HG03469 (cell line): ENCODE data around the gene BUD23.
"Not testable (repeated sequence)": the region's sequence is repeated elsewhere in the genome, so short reads cannot be mapped to it uniquely, and the experiment has no call there.

Experiments used
- ATAC-seq: cut with Tn5 transposase; IDR thresholded peaks from one replicate; pipeline ENCODE4 v1.9.1; 2021; ENCODE audit warnings: mild to moderate bottlenecking, moderate library complexity, moderate number of reproducible peaks; ENCODE audit not compliant: unreplicated experiment

Gene BUD23

DNA sequence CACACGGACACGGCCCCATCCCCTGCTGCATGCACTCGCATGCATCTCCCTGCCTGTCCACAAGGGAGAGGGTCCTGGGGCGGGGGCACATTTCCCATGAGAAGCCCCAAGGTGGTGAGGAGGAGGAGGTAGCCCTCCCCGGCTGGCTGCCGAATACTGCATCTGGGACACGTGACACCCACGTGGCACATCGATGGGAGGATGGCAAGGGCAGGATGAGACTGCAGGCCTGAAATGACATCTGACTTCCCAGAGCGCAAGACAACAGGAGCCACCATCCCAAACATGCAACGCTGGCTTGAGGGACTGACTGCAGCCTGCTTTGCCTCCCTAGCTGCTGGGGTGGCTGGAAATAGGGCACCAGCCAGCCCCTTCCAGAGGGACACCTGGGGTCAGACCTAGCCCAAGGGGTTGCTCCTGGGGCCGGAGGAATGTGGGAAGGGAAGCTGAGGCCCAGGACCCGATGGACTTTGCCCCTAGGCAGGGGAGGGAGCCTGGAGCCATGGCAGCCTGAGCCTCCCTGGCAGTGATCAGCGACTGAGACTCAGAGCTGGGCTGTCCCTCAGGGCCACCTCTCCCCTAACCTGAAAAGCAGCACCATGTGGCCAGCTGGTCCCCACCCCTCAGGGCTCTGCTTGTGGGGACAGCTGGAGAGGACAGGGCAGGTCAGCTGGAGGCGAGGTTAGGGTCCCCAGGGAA is 16.1 kb downstream of the BUD23 start:
- ATAC-seq: no peak

DNA sequence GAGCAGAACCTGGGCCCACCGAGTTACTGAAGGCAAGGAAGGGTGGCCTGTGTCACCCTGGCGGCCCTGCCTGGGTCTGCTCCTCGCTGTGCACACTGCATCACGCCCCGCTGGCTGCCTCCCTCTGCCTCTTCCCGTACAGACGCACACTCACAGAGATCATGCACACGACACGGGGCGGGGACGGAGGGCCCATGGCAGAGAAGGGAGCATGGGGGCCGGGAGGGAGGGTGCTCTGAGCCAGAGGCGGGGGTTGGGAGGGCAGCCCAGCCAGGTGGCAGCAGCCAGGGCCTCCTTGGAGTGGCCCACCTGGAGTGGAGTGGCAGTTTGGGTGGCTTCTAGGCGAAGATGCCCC is 16.6 kb downstream of the BUD23 start:
- no peak for ATAC-seq

DNA sequence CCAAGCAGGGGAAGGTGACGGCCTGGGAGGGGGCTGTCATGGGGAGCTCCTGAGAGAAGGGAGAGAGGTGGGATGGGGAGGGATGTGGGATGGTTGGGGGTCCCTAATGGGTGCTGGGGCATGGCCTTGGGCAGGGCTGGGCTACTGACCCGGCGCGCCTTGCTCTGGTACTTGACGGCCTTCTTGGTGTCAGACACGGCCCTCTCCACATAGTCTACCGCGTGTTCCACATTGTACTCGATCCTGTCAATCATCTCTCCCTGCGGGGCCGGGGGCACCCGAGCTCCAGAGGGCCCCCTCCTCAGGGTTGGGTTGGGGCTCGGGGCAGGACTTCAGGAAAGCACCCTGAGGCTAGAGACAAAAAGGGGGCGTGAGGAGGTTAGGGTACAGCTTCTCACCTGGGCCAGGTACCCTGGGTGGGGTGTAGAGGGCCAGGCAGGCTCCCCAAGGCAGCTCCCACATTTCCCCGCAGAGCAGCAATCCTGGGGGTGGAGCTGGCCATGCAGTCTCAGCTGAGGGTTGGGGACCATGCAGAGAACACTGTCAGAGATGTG is 17.3 kb downstream of the BUD23 start:
- ATAC-seq: no peak

DNA sequence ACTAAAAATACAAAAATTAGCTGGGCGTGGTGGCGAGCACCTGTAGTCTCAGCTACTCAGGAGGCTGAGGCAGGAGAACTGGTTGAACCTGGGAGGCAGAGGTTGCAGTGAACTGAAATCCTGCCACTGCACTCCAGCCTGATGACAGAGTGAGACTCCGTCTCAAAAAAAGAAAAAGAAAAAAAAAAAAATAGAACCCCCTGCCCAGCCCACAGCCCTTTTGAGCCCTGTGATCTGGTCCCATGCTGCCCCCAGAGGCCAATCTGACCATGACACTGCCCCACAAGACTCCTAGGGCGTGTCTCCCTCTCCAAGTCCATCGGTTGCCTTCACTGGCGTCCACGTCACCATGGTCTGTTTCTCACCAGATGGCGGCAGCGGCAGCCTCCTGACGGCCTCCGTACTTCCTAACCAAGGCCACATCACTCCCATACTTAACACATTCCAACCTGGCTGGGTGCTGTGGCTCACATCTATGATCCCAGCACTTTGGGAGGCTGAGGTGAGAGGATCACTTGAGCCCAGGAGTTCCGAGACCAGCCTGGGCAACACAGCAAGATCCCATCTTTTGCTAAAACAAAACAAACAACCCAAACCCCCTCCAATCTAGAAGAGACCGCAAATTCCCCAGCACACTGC is 18.1 kb downstream of the BUD23 start:
- no peak for ATAC-seq

DNA sequence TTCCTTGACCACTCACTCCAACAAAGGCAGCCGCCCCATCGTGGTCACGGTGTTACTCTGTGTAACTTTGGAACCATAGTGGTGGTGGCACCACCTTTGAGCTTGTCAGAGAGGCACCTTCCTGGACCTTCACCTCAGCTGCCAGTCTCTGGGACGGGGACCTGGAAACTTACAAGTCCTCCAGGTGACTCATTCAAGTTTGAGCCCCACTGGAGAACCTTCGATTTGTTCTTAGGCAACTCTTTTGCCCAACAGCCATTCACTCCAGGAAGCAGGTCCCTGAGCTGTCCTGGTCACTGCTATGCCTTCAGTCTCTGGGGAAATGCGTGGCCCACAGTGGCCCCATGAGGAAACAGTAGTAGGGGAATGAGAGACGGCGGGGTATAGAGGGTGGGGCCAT is 18.8 kb downstream of the BUD23 start:
- ATAC-seq: no peak

DNA sequence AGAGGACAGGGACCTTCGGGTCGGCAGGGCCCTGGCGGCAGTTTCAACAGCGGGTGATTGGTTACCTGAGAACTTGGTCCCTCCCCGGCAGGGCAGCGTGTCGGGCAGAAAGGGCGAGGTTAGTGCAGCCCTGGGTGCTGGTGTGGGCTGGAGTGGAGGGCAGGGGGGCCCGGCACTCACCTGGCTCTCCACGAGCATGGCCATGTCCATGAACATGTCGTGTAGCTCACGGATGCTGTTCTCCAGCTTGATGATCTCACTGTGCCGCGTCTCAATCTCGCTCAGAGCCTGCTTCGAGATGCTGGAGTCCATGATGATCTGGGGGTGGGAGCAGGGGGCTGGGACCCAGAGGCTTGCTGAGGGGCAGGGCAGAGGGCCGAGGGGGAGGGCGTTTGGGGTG is 19.3 kb downstream of the BUD23 start:
- ATAC-seq: no peak

DNA sequence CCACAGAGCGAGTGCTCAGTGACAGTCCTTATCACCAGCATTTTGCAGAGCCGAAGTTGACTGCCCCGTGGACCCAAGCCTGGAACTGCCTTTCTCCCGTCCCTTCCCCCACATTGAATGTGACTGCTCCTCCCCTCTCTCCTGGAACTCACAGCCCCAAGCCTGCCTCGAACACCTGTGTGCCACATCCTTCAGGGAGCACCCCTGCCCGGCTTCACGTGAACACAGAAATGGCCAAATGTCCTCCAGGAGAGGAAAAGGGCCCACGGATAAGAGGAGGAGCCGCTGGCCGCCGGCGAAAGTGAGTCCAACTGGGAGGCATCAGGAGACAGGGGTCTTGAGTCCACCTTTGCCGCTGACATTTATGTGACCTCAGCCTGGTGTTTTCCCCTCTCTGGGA is 19.8 kb downstream of the BUD23 start:
- no peak for ATAC-seq

DNA sequence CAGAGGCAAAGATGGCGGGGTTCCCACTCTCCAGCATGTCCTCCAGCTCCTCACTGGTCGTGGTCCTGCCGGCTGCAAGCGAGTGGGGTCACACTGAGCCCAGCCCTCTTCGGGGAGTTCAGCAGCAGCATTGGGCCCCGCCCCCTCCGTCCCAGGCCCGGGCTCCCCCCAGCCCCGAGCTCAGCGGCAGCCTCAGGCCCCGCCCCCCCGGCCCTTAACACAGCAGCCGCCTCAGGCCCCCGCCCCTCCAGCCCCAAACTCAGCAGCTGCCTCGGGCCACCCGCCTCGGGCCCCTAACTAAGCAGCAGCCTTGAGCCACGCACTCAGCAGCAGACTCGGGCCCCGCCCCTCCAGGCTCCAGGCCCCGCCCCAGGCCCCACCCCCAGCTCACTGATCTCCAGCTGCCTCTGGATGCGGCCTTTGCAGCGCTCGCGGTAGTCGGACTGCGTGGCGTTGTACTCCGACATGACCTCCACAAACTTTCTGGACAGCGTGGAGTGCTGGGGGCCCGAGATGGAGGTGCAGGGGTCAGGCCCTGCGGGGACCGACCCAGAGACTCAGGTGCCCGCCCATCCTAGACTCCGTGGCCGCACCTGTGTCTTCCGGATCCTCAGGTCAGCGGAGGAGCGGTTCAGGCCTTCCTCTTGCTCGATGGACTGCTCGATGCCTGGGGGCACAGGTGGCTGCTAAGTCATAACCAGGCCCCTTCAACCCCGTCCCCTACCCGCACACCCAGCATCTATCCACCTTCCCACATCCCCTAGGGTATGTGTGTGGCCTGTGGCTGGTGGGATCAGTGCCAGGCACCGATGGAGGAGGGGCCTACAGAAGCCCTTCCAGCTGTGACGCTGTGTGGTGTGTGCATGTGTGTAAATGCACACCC is 20.6 kb downstream of the BUD23 start:
- ATAC-seq: no peak

DNA sequence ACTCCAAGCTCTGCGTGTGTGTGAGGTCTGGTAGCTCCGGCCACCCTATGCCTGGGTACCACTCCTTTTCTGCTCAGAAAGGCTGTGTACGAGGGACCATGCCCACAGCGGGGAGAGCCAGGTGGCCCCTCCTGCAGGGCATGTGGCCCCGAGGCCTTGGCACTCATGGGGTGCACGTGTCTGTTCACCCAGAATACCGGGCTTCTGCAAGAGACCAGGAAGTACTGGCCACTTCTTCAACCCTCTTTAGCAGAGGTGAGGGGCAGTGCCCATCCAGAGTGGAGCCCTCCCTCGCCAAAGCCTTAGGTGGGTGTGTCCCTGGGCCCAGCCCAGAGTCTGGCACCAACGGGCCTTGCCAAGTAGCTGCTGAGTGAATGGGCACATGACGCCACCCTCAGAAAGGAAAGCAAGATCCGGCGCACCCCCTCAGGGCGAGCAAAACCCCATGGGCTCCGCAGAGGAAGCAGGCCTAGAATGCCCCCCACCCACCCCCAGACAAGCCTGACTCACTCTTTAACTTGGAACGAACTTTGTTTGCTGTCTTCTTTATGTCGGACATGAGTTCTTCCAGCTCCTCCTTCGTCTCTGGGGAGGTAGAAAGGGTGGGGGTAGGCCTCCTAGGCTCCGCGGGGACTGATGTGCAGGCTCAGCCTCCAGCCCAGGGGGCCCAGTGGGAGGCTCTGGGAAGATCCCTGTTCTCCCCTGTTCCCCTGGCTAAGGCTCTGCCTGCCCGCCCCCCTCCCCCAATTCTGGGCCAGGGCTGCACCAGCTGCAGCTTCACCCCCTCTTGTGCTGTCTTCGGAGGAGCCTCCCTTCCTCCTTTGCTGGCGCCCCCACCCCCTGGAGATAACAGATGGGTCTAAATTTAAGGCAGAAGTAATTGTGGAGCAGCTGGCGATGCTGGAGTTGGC is 21.5 kb downstream of the BUD23 start:
- ATAC-seq: no peak

DNA sequence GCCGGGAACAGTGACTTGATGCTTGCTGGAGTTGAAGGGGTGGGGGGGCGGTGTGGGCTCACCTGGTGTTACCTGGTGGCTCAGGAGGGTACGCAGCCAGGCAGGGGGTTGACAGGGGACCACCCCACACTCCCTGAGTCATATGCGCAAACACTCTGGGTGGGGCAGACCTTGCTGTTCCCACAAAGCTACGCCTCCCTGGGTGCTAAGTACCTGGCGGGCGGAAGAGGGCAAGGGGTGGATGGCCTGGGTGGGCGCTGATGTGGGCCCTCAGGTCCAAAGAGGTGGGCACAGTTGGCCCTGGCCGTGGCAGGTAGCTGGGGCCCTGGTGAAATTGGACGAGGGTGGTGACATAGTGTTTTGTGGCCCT is 22.1 kb downstream of the BUD23 start:
- ATAC-seq: no peak

DNA sequence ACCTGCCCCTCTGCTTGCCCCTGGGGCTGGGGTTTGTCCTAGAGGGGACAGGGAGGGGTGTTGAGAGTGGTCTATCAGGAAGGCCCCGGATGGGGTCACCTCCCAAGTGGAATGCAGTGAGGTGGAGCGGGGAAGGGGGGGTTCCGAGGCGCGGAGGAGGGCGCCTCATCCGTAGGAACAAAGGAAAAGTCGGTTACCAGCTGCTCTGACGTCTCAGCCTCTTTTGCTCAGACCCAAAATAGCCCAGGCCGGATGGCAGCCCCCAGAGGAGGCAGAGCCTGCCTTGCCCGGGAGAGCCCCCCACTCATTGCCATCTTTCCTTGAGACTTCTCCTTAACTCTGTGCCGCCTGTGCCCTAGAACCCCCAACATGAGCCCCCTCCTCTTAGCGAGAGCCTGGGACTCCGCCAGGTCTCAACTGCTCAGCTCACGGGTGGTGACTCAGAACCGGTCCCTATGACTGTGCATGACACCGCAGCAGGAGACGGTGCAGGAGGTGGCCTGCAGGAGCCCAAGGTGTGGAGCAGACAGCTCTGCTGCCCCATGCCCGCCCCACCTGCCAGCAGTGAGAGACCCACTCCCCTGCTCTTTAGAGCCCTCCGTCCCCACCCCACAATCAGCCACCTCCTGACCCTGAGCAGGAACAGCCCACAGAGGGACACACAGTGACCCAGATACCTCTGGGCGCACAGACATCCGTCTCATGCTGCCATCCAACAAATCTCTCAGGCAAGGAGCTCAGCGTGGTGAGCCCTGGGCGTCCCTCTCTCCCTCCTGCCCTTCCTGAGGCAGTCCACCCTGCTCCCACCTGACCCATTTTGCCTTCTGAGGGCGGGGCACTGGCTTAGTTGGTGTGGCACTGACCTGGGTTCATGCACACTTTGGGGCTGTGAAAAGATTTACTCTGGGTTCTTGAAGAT is 23.0 kb downstream of the BUD23 start:
- no peak for ATAC-seq

DNA sequence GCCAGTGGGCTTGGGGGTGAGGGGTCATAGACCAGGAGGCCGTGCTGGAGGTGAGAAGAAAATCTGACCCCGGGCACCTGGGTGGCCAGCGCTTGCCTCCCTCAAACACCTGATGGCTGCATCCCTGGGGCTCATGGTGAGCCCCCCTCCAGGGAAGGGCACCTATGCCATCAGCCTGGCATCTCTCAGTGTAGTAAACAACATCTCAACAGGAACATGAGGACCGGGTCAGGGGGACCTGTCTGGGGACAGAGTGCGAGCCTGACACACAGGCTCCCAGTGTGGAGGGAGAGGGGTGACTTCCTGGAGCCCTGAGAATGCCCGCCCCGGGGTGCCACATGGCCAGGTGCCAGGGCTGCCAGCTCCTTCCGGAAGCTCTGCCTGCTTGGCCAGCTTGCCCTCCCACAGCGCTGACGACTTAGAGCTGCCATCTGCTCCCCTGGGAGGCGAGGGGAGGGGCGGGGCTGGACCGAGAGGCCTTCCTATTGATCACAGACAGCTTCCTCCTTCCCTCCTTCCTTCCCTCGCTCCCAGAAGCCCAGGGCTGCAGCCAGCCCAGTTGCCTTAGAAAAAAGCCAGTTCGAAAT is 23.7 kb downstream of the BUD23 start:
- no peak for ATAC-seq

DNA sequence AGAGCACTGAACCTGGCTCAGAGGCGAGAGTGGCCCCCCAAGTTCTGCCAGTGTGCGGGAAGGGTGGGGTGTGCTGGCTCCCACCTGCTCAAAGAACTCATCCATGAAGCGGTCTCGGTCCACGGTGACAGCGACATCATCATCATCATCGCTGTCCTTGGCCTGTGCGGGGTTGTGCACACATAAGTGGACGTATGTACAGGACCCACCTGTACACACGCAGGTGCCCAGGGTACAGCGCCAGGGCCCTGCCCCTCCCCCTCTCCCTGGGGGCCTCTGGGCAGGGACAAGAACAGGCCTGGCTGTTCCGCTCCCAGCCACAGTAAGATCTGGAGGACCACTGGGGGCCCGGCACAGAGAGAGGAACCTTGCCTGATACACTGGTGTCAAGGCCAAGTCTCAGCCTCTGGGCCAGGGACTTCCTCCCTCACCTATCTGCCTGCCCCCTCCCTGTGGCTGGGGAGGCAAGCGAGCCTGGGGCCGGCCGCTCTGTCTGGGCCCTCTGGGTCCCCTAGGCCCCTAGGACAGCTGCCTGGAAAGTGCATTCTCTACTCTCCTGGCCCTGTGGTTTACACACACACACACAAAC is 25.7 kb downstream of the BUD23 start:
- no peak for ATAC-seq

DNA sequence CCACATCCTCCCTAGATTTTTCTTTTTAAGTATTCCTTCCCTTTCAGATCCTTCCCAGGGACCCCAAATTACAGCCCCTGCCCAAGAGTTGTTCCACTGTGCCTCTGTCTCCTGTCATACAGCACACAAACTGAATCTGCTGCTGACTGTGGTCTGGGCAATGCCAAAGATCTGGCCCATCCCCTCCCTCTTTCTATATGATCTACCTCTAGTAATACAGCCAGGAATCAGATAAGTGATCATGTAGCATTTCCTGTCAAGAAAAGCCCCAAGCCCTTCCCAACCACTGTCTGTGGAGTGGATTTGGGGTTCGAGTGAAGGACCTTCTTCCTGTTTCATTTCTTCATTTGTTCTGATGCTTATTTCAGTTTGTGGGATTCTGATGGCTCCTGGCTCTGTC is 29.4 kb downstream of the BUD23 start:
- no peak for ATAC-seq

DNA sequence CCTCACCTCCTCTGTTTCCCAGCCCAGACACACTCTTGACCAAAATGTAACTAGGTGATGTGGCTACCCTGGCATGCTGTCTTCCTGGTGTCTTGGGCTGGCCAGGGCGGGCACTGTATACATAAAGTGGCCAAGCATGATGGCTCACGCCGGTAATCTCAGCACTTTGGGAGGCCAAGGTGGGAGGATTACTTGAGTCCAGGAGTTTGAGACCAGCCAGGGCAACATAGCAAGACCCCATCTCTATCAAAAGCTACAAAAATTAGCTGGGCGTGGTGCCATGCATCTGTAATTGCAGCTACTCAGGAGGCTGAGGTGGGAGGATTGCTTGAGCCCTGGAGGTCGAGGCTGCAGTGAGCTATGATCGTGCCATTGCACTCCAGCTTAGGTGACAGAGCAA is 29.9 kb downstream of the BUD23 start:
- not testable (repeated sequence) for ATAC-seq

DNA sequence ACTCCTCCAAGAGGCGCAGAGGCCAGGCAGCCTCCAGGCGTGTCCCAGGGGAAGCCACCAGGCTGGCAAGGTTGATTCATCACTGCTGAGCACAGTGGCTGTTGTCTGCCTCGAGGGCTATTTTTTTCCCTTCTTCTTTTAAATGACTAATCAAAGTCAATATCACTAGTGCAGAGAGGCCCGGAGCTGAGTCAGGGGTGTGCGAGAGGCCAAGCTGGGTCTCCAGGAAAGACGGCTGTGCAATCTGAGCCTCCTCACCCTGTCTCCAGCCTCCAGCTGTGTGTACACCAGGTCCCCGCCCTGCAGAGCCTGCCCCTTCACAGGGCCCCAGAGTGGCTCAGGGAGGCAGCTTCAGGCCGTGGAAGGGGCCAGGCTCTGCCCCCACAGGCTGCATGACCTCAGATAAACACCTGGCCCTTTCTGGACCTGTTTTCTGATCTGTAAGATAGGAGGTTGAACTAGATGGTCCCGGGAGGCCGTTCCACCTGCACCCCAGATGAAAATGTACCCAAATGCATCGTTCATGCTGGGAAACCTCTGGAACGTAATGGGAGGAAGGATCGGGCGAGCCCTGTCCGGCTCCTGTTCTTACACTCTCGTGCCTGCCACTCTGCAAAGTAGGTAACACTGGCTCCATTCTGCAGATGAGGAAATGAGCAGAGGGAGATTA is 32.4 kb downstream of the BUD23 start:
- ATAC-seq: no peak

DNA sequence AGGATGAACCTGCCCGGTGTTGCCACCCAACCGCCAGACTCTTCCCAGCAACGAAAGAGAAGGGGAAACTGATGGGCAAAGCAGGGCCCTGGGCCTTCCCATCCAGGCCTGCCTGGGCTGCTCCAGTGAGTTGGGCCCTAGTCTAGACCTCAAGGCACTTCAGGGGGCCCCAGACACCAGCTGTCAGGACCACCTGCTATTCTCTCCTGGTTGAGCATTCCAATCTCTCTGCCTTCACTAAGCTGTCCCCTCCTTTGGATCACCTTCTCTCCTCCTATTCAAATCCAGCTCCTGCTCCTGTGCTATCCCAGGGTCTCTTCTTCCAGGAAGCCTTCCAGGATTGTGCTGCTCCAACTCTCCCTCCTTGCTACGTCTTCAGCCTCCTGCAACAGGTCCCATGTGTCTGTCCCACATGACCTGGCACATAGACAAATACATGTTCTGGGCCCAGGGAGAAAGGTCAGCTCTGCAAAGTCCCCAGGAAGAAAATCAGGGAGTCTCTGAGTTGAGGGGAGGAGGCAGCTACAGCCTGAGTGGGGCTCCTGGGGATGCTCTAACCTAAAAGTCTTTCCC is 33.0 kb downstream of the BUD23 start:
- no peak for ATAC-seq
